Measurements from ENCODE around the gene PSMG1. TPM values are rescaled to one million over a fixed set of nuclear protein-coding genes. Genes with fewer than 3 reads are reported as not detected.

Gene PSMG1
- total RNA-seq, 1 experiment from 2014 or later: 29.0 TPM

GRCh38 chr21:39150877-39151276 lies 32.4 kb downstream of the PSMG1 start:
- no peaks in the 10 kb centered on the region for H3K9me3 ChIP-seq (ENCODE audit: insufficient read depth, low read depth)
- no peaks in the 10 kb centered on the region for H3K79me2 ChIP-seq (ENCODE audit: low read depth)
- intact Hi-C loops (cut with micrococcal nuclease; ENCODE audit: unreplicated experiment): no loop called here
- no peaks in the 10 kb centered on the region for H3K36me3 ChIP-seq (ENCODE audit: low read depth)
- no peaks in the 10 kb centered on the region for H3K4me1 ChIP-seq (replicated peaks; ENCODE audit: insufficient read depth)
- H4K20me1 ChIP-seq (ENCODE audit: insufficient read depth): no peaks in the 10 kb centered on the region
- BruUV-seq (replicated peaks): no TSS peak
- no peak for DNase-seq
- no peak overlapping the region for H2AFZ ChIP-seq
- H3K4me3 ChIP-seq: no peak overlapping the region
- TF ChIP-seq EZH2 (IDR thresholded peaks at IDR 0.05; ENCODE audit: low read depth): no peak
- TF ChIP-seq CTCF (conservative IDR thresholded peaks at IDR 0.05): no peak
- no peaks in the 10 kb centered on the region for H3K27me3 ChIP-seq (ENCODE audit: insufficient read depth, low read depth)
- ChIA-PET POLR2A (ENCODE audit: unreplicated experiment) (no interaction called here), CTCF (no interaction called here)
- no peaks in the 10 kb centered on the region for H3F3A ChIP-seq (ENCODE audit: insufficient read depth, low read depth)
- H3K4me2 ChIP-seq: no peak overlapping the region
- H3K27ac ChIP-seq: no peak overlapping the region
- H3K9me2 ChIP-seq (ENCODE audit: insufficient read depth): no peaks in the 10 kb centered on the region

GRCh38 chr21:39150316-39150715 lies 32.9 kb downstream of the PSMG1 start:
- TF ChIP-seq CTCF (conservative IDR thresholded peaks at IDR 0.05) (no peak), EZH2 (IDR thresholded peaks at IDR 0.05; ENCODE audit: low read depth) (no peak)
- intact Hi-C loops (cut with micrococcal nuclease; ENCODE audit: unreplicated experiment): no loop called here
- Histone ChIP-seq H3K36me3 (ENCODE audit: low read depth) (no peaks in the 10 kb centered on the region), H3F3A (ENCODE audit: insufficient read depth, low read depth) (no peaks in the 10 kb centered on the region), H3K27ac (no peak overlapping the region), H3K4me3 (no peak overlapping the region), H2AFZ (no peak overlapping the region), H3K4me2 (no peak overlapping the region), H3K4me1 (replicated peaks; ENCODE audit: insufficient read depth) (no peaks in the 10 kb centered on the region), H3K9me3 (ENCODE audit: insufficient read depth, low read depth) (no peaks in the 10 kb centered on the region), H4K20me1 (ENCODE audit: insufficient read depth) (no peaks in the 10 kb centered on the region), H3K9me2 (ENCODE audit: insufficient read depth) (no peaks in the 10 kb centered on the region), H3K27me3 (ENCODE audit: insufficient read depth, low read depth) (no peaks in the 10 kb centered on the region), H3K79me2 (ENCODE audit: low read depth) (no peaks in the 10 kb centered on the region)
- CTCF ChIA-PET: no interaction called here
- no TSS peak for BruUV-seq (replicated peaks)
- DNase-seq: no peak
- POLR2A ChIA-PET (ENCODE audit: unreplicated experiment): no interaction called here

GRCh38 chr21:39149882-39150281 lies 33.4 kb downstream of the PSMG1 start:
- Histone ChIP-seq H3K4me1 (replicated peaks; ENCODE audit: insufficient read depth) (no peaks in the 10 kb centered on the region), H3K4me2 (no peak overlapping the region), H3K27me3 (ENCODE audit: insufficient read depth, low read depth) (no peaks in the 10 kb centered on the region), H3F3A (ENCODE audit: insufficient read depth, low read depth) (no peaks in the 10 kb centered on the region), H3K4me3 (no peak overlapping the region), H3K9me3 (ENCODE audit: insufficient read depth, low read depth) (no peaks in the 10 kb centered on the region), H3K36me3 (ENCODE audit: low read depth) (no peaks in the 10 kb centered on the region), H4K20me1 (ENCODE audit: insufficient read depth) (no peaks in the 10 kb centered on the region), H3K27ac (no peak overlapping the region), H3K79me2 (ENCODE audit: low read depth) (no peaks in the 10 kb centered on the region), H3K9me2 (ENCODE audit: insufficient read depth) (no peaks in the 10 kb centered on the region), H2AFZ (no peak overlapping the region)
- POLR2A ChIA-PET (ENCODE audit: unreplicated experiment): no interaction called here
- intact Hi-C loops (cut with micrococcal nuclease; ENCODE audit: unreplicated experiment): no loop called here
- no TSS peak for BruUV-seq (replicated peaks)
- no peak for DNase-seq
- CTCF ChIA-PET: no interaction called here
- no peak for TF ChIP-seq EZH2 (IDR thresholded peaks at IDR 0.05; ENCODE audit: low read depth)
- no peak for TF ChIP-seq CTCF (conservative IDR thresholded peaks at IDR 0.05)

Measured in PC-9 (cell line).